Upper lobe of right lung (tissue), 1 donor: Measurements from ENCODE around the gene ZMAT5. TPM values are rescaled to one million over a fixed set of nuclear protein-coding genes. Genes with fewer than 3 reads are reported as not detected.
A peak's percentile ranks its signal among the peaks of the same experiment; 100 is the strongest.

Experiments
- ATAC-seq: fragments of 200-7000 bp; cut with Tn5 transposase; one replicate; pipeline ENCODE4 v1.9.1; 2020; ENCODE audit warnings: mild to moderate bottlenecking, moderate library complexity
- DNase-seq: peaks from one replicate; pipeline ENCODE4 v3.0.0-alpha.2; 2020
- H3K27ac ChIP-seq: fragments of 200-600 bp; one replicate; pipeline ENCODE4 v1.8.0; 2022
- H3K27me3 ChIP-seq: fragments of 200-600 bp; one replicate; pipeline ENCODE4 v1.8.0; 2022; ENCODE audit warnings: mild to moderate bottlenecking
- H3K36me3 ChIP-seq: fragments of 200-600 bp; one replicate; pipeline ENCODE4 v1.8.0; 2022
- H3K4me1 ChIP-seq: fragments of 200-600 bp; one replicate; pipeline ENCODE4 v1.8.0; 2022
- H3K4me3 ChIP-seq: fragments of 200-600 bp; one replicate; pipeline ENCODE4 v1.8.0; 2022; ENCODE audit warnings: mild to moderate bottlenecking
- H3K9me3 ChIP-seq: fragments of 200-600 bp; one replicate; pipeline ENCODE4 v1.8.0; 2022
- intact Hi-C: fragments of 100-400 bp; cut with DNase I; formaldehyde crosslinking; loops from one replicate; pipeline ENCODE4 v1.11.0; 2022
- long read RNA-seq: library from polyadenylated mRNA; unstranded; transcript quantifications from one replicate; pipeline ENCODE4 v2.0.0, GENCODE V29; 2021
- total RNA-seq: library from RNA; stranded (reverse); fragmentation: NEBNext Ultra II Directional; extraction: Animal tissue kit (Norgen Biotek cat#: 25700); gene quantifications from one replicate; pipeline ENCODE4 v1.2.1, GENCODE V29; 2021
- TF ChIP-seq, protein P1 (sequence below): fragments of 200-600 bp; IDR thresholded peaks from one replicate; pipeline ENCODE4 v1.8.0; 2022; ENCODE audit warnings: antibody characterized with exemption
- donor health status: DM: no; HTN: yes; CAD: no; lungs with severe emphysema.

The ZMAT5 gene, protein sequence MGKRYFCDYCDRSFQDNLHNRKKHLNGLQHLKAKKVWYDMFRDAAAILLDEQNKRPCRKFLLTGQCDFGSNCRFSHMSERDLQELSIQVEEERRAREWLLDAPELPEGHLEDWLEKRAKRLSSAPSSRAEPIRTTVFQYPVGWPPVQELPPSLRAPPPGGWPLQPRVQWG
- total RNA-seq: 16.8 TPM
- long read RNA-seq, transcript ZMAT5-201 (6 exons, 899 nt): major isoform, 9 of 17 reads
- long read RNA-seq, partial matches to known transcripts: 1 of 17 reads
- long read RNA-seq, other reads (novel, unspliced or antisense): 6 of 17 reads

DNA sequence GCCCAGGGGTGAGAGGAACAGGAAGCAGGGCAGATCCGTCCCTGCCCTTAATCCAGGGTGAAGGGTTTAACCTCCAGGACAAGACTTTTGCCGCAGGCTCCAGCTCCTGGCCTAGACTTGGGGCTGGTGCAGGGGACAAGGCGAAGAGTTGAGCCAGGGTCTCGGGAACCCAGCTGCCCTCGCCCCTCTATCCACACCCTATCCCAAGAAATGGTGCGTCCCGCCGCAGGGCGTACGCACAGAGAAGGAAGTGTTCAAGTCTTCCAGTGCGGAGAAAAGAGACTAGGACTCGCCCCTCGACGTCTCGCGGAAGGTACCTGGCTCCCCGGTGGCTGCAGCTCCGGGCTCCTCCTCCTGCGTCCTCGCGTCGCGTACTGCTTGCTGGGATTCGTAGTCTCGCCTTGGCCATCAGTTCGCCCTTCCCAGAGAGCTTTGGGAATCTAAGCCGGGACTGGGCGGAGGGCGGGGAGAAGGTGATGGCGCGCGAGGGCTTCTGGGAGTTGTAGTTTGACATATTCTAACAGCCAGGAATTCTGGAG is at the start of gene ZMAT5:
ZMAT5 (minus strand) TSS at position 376 of the 539 bp plus-strand sequence. CDS start 18,463 bp downstream, outside the sequence.
- Histone ChIP-seq H3K4me3 (peak within 1 kb of the TSS; percentile 100), H3K27me3 (no peaks in the 10 kb centered on the region), H3K9me3 (no peaks in the 10 kb centered on the region), H3K4me1 (peaks cover 24% of the 10 kb centered on the region), H3K27ac (peak within 1 kb of the TSS; percentile 91), H3K36me3 (peaks cover 22% of the 10 kb centered on the region)
- peak; percentile 97 for DNase-seq
- peak; percentile 99 for ATAC-seq
- intact Hi-C loops: no loop called here
- TF ChIP-seq, protein P1, sequence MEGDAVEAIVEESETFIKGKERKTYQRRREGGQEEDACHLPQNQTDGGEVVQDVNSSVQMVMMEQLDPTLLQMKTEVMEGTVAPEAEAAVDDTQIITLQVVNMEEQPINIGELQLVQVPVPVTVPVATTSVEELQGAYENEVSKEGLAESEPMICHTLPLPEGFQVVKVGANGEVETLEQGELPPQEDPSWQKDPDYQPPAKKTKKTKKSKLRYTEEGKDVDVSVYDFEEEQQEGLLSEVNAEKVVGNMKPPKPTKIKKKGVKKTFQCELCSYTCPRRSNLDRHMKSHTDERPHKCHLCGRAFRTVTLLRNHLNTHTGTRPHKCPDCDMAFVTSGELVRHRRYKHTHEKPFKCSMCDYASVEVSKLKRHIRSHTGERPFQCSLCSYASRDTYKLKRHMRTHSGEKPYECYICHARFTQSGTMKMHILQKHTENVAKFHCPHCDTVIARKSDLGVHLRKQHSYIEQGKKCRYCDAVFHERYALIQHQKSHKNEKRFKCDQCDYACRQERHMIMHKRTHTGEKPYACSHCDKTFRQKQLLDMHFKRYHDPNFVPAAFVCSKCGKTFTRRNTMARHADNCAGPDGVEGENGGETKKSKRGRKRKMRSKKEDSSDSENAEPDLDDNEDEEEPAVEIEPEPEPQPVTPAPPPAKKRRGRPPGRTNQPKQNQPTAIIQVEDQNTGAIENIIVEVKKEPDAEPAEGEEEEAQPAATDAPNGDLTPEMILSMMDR: no peak

- Histone ChIP-seq H3K36me3 (peaks cover 80% of the 10 kb centered on the region), H3K4me1 (peaks cover 13% of the 10 kb centered on the region), H3K27me3 (no peaks in the 10 kb centered on the region), H3K9me3 (no peaks in the 10 kb centered on the region), H3K27ac (no peak overlapping the region), H3K4me3 (no peak overlapping the region)
- TF ChIP-seq, protein P1: no peak
- DNase-seq (no peak), ATAC-seq (no peak)
- intact Hi-C loops: no loop called here
Measured at GRCh38 chr22:29816539-29816938, 49.7 kb upstream of the ZMAT5 start.

- H3K27me3 ChIP-seq: no peaks in the 10 kb centered on the region
- ATAC-seq: no peak
- intact Hi-C loops: no loop called here
- no peaks in the 10 kb centered on the region for H3K9me3 ChIP-seq
- no peak overlapping the region for H3K4me3 ChIP-seq
- DNase-seq: no peak
- no peak overlapping the region for H3K27ac ChIP-seq
- TF ChIP-seq, protein P1: no peak
- H3K4me1 ChIP-seq: peaks cover 13% of the 10 kb centered on the region
- H3K36me3 ChIP-seq: peaks cover 80% of the 10 kb centered on the region
Measured at GRCh38 chr22:29816128-29816527, 49.3 kb upstream of the ZMAT5 start.

DNA sequence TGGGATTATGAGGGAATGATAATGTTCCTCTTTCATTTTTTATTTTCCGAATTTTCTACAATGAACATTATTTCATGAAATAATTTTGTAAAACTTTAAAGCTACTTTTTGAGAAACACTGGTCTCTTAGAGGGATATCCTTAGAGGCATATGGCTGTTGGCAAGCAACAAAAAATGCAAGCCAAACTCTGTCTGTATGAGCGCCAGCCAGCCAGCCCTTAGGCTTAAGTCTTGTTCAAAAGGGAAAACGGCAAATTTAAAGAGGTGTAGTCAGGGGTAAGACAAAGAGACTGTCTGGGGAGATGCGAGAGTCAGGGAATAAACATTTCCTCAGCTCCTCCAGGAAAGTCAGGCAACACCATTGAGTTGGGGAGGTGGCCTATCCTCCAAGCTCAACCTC is 48.8 kb upstream of the ZMAT5 start:
- ATAC-seq (no peak), DNase-seq (no peak)
- peaks cover 80% of the 10 kb centered on the region for H3K36me3 ChIP-seq
- intact Hi-C loops: no loop called here
- H3K9me3 ChIP-seq: no peaks in the 10 kb centered on the region
- H3K27me3 ChIP-seq: no peaks in the 10 kb centered on the region
- TF ChIP-seq, protein P1: no peak
- no peak overlapping the region for H3K27ac ChIP-seq
- no peak overlapping the region for H3K4me3 ChIP-seq
- peaks cover 13% of the 10 kb centered on the region for H3K4me1 ChIP-seq

DNA sequence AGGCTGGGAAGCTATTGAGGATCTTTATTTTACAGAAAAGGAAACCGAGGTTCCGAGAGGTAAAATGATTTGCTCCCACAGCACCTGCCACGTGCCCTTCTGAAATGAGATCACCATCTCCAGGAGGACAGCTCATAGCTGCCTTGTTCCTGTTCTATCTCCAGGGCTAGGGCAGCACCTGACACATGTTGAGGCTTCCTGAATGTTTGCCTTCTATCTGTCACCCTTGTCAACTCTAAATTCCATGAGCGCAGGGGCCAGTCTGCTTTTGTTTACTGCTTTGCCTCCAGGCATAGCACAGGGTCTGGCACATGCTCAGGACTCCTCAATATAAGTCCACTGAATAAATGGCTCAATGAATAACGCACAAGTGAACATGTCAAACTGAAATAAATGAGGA is 47.2 kb upstream of the ZMAT5 start:
- no peak overlapping the region for H3K27ac ChIP-seq
- no peaks in the 10 kb centered on the region for H3K27me3 ChIP-seq
- peaks cover 13% of the 10 kb centered on the region for H3K4me1 ChIP-seq
- no peaks in the 10 kb centered on the region for H3K9me3 ChIP-seq
- intact Hi-C loops: no loop called here
- H3K36me3 ChIP-seq: peaks cover 72% of the 10 kb centered on the region
- TF ChIP-seq, protein P1: no peak
- DNase-seq: no peak
- no peak overlapping the region for H3K4me3 ChIP-seq
- ATAC-seq: no peak
